Measurements from ENCODE around the gene DIO3. TPM values are rescaled to one million over a fixed set of nuclear protein-coding genes. Genes with fewer than 3 reads are reported as not detected.

DIO3 gene
- total and polyA plus RNA-seq, 4 experiments from 2014 or later: not detected

DNA sequence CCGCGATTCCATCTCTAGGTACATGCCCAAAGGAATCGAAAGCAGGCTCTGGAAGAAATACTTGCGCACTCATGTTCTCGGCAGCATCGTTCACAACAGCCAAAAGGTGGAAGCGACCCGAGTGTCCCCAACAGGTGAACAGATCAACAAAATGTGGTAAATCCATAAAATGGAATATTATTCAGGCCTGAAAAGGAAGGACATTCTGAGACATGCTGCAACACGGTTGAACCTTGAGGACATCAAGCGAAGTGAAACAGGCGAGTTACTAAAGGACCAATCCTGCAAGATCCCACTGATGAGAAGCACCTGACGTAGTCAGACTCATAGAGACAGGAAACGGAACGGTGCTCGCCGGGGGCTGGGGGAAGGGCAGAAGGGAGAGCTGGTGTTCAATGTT lies 17.5 kb upstream of the DIO3 start:
- Mint-ChIP-seq H3K4me3 (no peak overlapping the region), H3K9me3 (peaks cover 0 to 12% (median 6%) of the 10 kb centered on the region in 8 donors), H3K27me3 (peaks cover 1% of the 10 kb centered on the region in 2 donors), H3K4me1 (no peaks in the 10 kb centered on the region), H3K36me3 (no peaks in the 10 kb centered on the region), H3K27ac (no peak overlapping the region)
- no peak overlapping the region for H3K27ac ChIP-seq (ENCODE audit: low read depth, low read length)
- no peaks in the 10 kb centered on the region for H3K4me1 ChIP-seq (ENCODE audit: insufficient read depth, low read length)
- ChIA-PET POLR2A (ENCODE audit: partially characterized antibody) (no interaction called here), CTCF (ENCODE audit: partially characterized antibody) (no interaction called here)
- no peak overlapping the region for H3K4me3 ChIP-seq (ENCODE audit: low read length in 2 of 2)
- no peaks in the 10 kb centered on the region for H3K27me3 ChIP-seq (ENCODE audit: insufficient read depth, low read length)
- intact Hi-C loops (cut with micrococcal nuclease): no loop called here
- DNase-seq: no peak
- H3K9me3 ChIP-seq (ENCODE audit: control insufficient read depth in 1 of 2, low read length in 2 of 2): no peaks in the 10 kb centered on the region
- no peaks in the 10 kb centered on the region for H3K36me3 ChIP-seq (ENCODE audit: insufficient read depth, low read length)

GRCh38 chr14:101544550-101544949 lies 16.7 kb upstream of the DIO3 start:
- H3K27ac Mint-ChIP-seq: no peak overlapping the region
- H3K4me3 ChIP-seq (ENCODE audit: low read length in 2 of 2): no peak overlapping the region
- peaks cover 0 to 12% (median 6%) of the 10 kb centered on the region in 8 donors for H3K9me3 Mint-ChIP-seq
- H3K27me3 Mint-ChIP-seq: peaks cover 1% of the 10 kb centered on the region in 2 donors
- intact Hi-C loops (cut with micrococcal nuclease): no loop called here
- no peaks in the 10 kb centered on the region for H3K4me1 ChIP-seq (ENCODE audit: insufficient read depth, low read length)
- no peaks in the 10 kb centered on the region for H3K36me3 ChIP-seq (ENCODE audit: insufficient read depth, low read length)
- no peak overlapping the region for H3K4me3 Mint-ChIP-seq
- no peaks in the 10 kb centered on the region for H3K4me1 Mint-ChIP-seq
- H3K36me3 Mint-ChIP-seq: no peaks in the 10 kb centered on the region
- H3K27ac ChIP-seq (ENCODE audit: low read depth, low read length): no peak overlapping the region
- CTCF ChIA-PET (ENCODE audit: partially characterized antibody): no interaction called here
- POLR2A ChIA-PET (ENCODE audit: partially characterized antibody): no interaction called here
- DNase-seq: no peak
- no peaks in the 10 kb centered on the region for H3K27me3 ChIP-seq (ENCODE audit: insufficient read depth, low read length)
- no peaks in the 10 kb centered on the region for H3K9me3 ChIP-seq (ENCODE audit: control insufficient read depth in 1 of 2, low read length in 2 of 2)

- Histone ChIP-seq H3K4me3 (ENCODE audit: low read length in 2 of 2) (no peak overlapping the region), H3K4me1 (ENCODE audit: insufficient read depth, low read length) (no peaks in the 10 kb centered on the region), H3K9me3 (ENCODE audit: control insufficient read depth in 1 of 2, low read length in 2 of 2) (no peaks in the 10 kb centered on the region), H3K27ac (ENCODE audit: low read depth, low read length) (no peak overlapping the region), H3K27me3 (ENCODE audit: insufficient read depth, low read length) (no peaks in the 10 kb centered on the region), H3K36me3 (ENCODE audit: insufficient read depth, low read length) (no peaks in the 10 kb centered on the region)
- CTCF ChIA-PET (ENCODE audit: partially characterized antibody): interaction anchor here (0.8 kb wide), 1 partner anchor 448 kb away, joined by 5 read pairs; no protein-coding TSS in a partner anchor
- Mint-ChIP-seq H3K9me3 (peaks cover 0 to 12% (median 6%) of the 10 kb centered on the region in 8 donors), H3K36me3 (no peaks in the 10 kb centered on the region), H3K27ac (peak overlapping the region in 1 of 7 donors; percentile 24), H3K4me1 (no peaks in the 10 kb centered on the region), H3K27me3 (peaks cover 0 to 3% of the 10 kb centered on the region in 2 donors), H3K4me3 (no peak overlapping the region)
- POLR2A ChIA-PET (ENCODE audit: partially characterized antibody): no interaction called here
- intact Hi-C loops (cut with micrococcal nuclease): no loop called here
- DNase-seq: no peak
These were observed 14.6 kb upstream of the DIO3 start for GRCh38 chr14:101546706-101547105.

GRCh38 chr14:101547107-101547738 lies 14.1 kb upstream of the DIO3 start:
- Mint-ChIP-seq H3K9me3 (peaks cover 0 to 12% (median 6%) of the 10 kb centered on the region in 8 donors), H3K27ac (peak overlapping the region in 1 of 7 donors; percentile 24), H3K4me3 (no peak overlapping the region), H3K27me3 (peaks cover 0 to 3% of the 10 kb centered on the region in 2 donors), H3K36me3 (no peaks in the 10 kb centered on the region), H3K4me1 (no peaks in the 10 kb centered on the region)
- H3K4me3 ChIP-seq (ENCODE audit: low read length in 2 of 2): no peak overlapping the region
- H3K36me3 ChIP-seq (ENCODE audit: insufficient read depth, low read length): no peaks in the 10 kb centered on the region
- no peaks in the 10 kb centered on the region for H3K9me3 ChIP-seq (ENCODE audit: control insufficient read depth in 1 of 2, low read length in 2 of 2)
- no peaks in the 10 kb centered on the region for H3K27me3 ChIP-seq (ENCODE audit: insufficient read depth, low read length)
- ChIA-PET CTCF (ENCODE audit: partially characterized antibody) (interaction anchor here (0.8 kb wide), 1 partner anchor 449 kb away, joined by 5 read pairs; no protein-coding TSS in a partner anchor), POLR2A (ENCODE audit: partially characterized antibody) (no interaction called here)
- no peak for DNase-seq
- intact Hi-C loops (cut with micrococcal nuclease): no loop called here
- H3K27ac ChIP-seq (ENCODE audit: low read depth, low read length): no peak overlapping the region
- H3K4me1 ChIP-seq (ENCODE audit: insufficient read depth, low read length): no peaks in the 10 kb centered on the region

- ChIA-PET POLR2A (ENCODE audit: partially characterized antibody) (no interaction called here), CTCF (ENCODE audit: partially characterized antibody) (no interaction called here)
- Mint-ChIP-seq H3K27ac (no peak overlapping the region), H3K36me3 (no peaks in the 10 kb centered on the region), H3K27me3 (peaks cover 2 to 3% of the 10 kb centered on the region in 2 donors), H3K4me3 (no peak overlapping the region), H3K4me1 (no peaks in the 10 kb centered on the region), H3K9me3 (peaks cover 0 to 12% (median 6%) of the 10 kb centered on the region in 8 donors)
- Histone ChIP-seq H3K27ac (ENCODE audit: low read depth, low read length) (no peak overlapping the region), H3K4me3 (ENCODE audit: low read length in 2 of 2) (no peak overlapping the region), H3K36me3 (ENCODE audit: insufficient read depth, low read length) (no peaks in the 10 kb centered on the region), H3K9me3 (ENCODE audit: control insufficient read depth in 1 of 2, low read length in 2 of 2) (no peaks in the 10 kb centered on the region), H3K27me3 (ENCODE audit: insufficient read depth, low read length) (no peaks in the 10 kb centered on the region), H3K4me1 (ENCODE audit: insufficient read depth, low read length) (no peaks in the 10 kb centered on the region)
- intact Hi-C loops (cut with micrococcal nuclease): no loop called here
- DNase-seq: no peak
These were observed 13.2 kb upstream of the DIO3 start for GRCh38 chr14:101547961-101548669.

GRCh38 chr14:101548710-101549109 lies 12.6 kb upstream of the DIO3 start:
- no peak overlapping the region for H3K27ac ChIP-seq (ENCODE audit: low read depth, low read length)

DNA sequence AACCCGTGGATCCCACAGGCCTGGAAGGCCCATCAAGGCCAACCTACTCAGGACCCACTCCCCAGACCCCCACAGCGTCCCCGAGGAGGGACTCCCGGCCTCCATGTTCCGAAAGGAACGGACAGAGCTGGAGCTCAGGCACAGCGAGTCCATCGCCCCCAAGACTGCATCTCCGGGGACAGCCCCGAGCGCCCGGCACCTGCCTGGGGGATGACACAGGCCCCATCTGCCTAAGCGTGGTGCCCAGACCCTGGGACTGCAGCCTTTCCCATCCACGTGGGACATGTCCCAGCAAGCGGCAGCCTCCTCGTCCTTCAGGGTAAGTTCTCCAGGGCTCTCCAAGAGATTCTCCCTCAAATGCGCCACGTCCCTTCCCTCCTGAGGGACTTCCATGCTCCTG lies 12.1 kb upstream of the DIO3 start:
- Mint-ChIP-seq H3K36me3 (no peaks in the 10 kb centered on the region), H3K27me3 (peaks cover 3 to 7% of the 10 kb centered on the region in 2 donors), H3K9me3 (peaks cover 0 to 7% (median 3%) of the 10 kb centered on the region in 8 donors), H3K4me1 (no peaks in the 10 kb centered on the region), H3K4me3 (no peak overlapping the region), H3K27ac (no peak overlapping the region)
- Histone ChIP-seq H3K4me3 (ENCODE audit: low read length in 2 of 2) (no peak overlapping the region), H3K9me3 (ENCODE audit: control insufficient read depth in 1 of 2, low read length in 2 of 2) (no peaks in the 10 kb centered on the region), H3K4me1 (ENCODE audit: insufficient read depth, low read length) (no peaks in the 10 kb centered on the region), H3K27ac (ENCODE audit: low read depth, low read length) (no peak overlapping the region), H3K36me3 (ENCODE audit: insufficient read depth, low read length) (no peaks in the 10 kb centered on the region), H3K27me3 (ENCODE audit: insufficient read depth, low read length) (no peaks in the 10 kb centered on the region)
- POLR2A ChIA-PET (ENCODE audit: partially characterized antibody): no interaction called here
- CTCF ChIA-PET (ENCODE audit: partially characterized antibody): no interaction called here
- intact Hi-C loops (cut with micrococcal nuclease): no loop called here
- no peak for DNase-seq

More at GRCh38 chr14:101548710-101549109, 12.6 kb upstream of the DIO3 start:
- DNase-seq: no peak
- Mint-ChIP-seq H3K4me1 (no peaks in the 10 kb centered on the region), H3K27me3 (peaks cover 3 to 7% of the 10 kb centered on the region in 2 donors), H3K9me3 (peaks cover 0 to 10% (median 6%) of the 10 kb centered on the region in 8 donors), H3K36me3 (no peaks in the 10 kb centered on the region), H3K27ac (no peak overlapping the region), H3K4me3 (no peak overlapping the region)
- H3K27me3 ChIP-seq (ENCODE audit: insufficient read depth, low read length): no peaks in the 10 kb centered on the region
- ChIA-PET CTCF (ENCODE audit: partially characterized antibody) (no interaction called here), POLR2A (ENCODE audit: partially characterized antibody) (no interaction called here)
- no peaks in the 10 kb centered on the region for H3K36me3 ChIP-seq (ENCODE audit: insufficient read depth, low read length)
- intact Hi-C loops (cut with micrococcal nuclease): no loop called here
- H3K4me3 ChIP-seq (ENCODE audit: low read length in 2 of 2): no peak overlapping the region
- no peaks in the 10 kb centered on the region for H3K4me1 ChIP-seq (ENCODE audit: insufficient read depth, low read length)
- H3K9me3 ChIP-seq (ENCODE audit: control insufficient read depth in 1 of 2, low read length in 2 of 2): no peaks in the 10 kb centered on the region
